Sigmoid colon (tissue), 4 donors: ENCODE data around the gene TPCN2.

Source experiments
- CTCF ChIP-seq, 4 experiments: fragments of 450-650 bp in 3 of 4; fragments of 200-600 bp in 1 of 4; IDR thresholded peaks; one replicate each; pipeline ENCODE4 v1.5.1; 2016 to 2019; ENCODE audit warnings: antibody characterized with exemption in 4 of 4, mild to moderate bottlenecking in 3 of 4, moderate library complexity in 2 of 4
- POLR2A ChIP-seq, 2 donors: fragments of 450-650 bp; IDR thresholded peaks; one replicate each; pipeline ENCODE4 v1.6.1; 2016; ENCODE audit warnings: antibody characterized with exemption in 2 of 2, mild to moderate bottlenecking in 2 of 2, moderate library complexity in 2 of 2
- POLR2AphosphoS5 ChIP-seq, 4 donors: sonication (generic); formaldehyde crosslinking; IDR thresholded peaks; one replicate each; pipeline ENCODE4 v1.6.1; 2017; ENCODE audit warnings: antibody characterized with exemption in 4 of 4

- TF ChIP-seq CTCF (IDR thresholded peaks at IDR 0.05): no peak
- TF ChIP-seq POLR2A (IDR thresholded peaks at IDR 0.05): peak in 1 of 2 donors; percentile 34
- TF ChIP-seq POLR2AphosphoS5 (IDR thresholded peaks at IDR 0.05): peak in 2 of 4 donors; percentile 19 to 37
These were observed 36.4 kb upstream of the TPCN2 start for GRCh38 chr11:69012092-69013008.
